Body of pancreas (tissue), 4 donors: ENCODE results near the gene MTMR2.

ENCODE experiments used
- CTCF ChIP-seq, 7 experiments: fragments of 450-650 bp in 4 of 7; fragments of 200-600 bp in 3 of 7; sonication (generic) in 3 of 7; IDR thresholded peaks; one replicate each; pipeline ENCODE4 v1.5.1; 2016 to 2019; ENCODE audit warnings: antibody characterized with exemption in 7 of 7
- POLR2A ChIP-seq, 3 donors: fragments of 450-650 bp; IDR thresholded peaks; one replicate each; pipeline ENCODE4 v1.6.1; 2016; ENCODE audit warnings: antibody characterized with exemption in 3 of 3, mild to moderate bottlenecking in 2 of 3

- TF ChIP-seq CTCF (IDR thresholded peaks at IDR 0.05) (no peak), POLR2A (IDR thresholded peaks at IDR 0.05) (peak in 2 of 3 donors; percentile 29 to 32)
These were observed 132.8 kb downstream of the MTMR2 start for GRCh38 chr11:95790933-95791708.
